ENCODE data around the gene SLC38A2. TPM values are rescaled to one million over a fixed set of nuclear protein-coding genes. Genes with fewer than 3 reads are reported as not detected.
A peak's percentile ranks its signal among the peaks of the same experiment; 100 is the strongest.

The SLC38A2 gene
- polyA plus RNA-seq (2013, experiment 1 of 2) = 438 TPM
- polyA plus RNA-seq (2013, experiment 2 of 2) = 429 TPM

DNA sequence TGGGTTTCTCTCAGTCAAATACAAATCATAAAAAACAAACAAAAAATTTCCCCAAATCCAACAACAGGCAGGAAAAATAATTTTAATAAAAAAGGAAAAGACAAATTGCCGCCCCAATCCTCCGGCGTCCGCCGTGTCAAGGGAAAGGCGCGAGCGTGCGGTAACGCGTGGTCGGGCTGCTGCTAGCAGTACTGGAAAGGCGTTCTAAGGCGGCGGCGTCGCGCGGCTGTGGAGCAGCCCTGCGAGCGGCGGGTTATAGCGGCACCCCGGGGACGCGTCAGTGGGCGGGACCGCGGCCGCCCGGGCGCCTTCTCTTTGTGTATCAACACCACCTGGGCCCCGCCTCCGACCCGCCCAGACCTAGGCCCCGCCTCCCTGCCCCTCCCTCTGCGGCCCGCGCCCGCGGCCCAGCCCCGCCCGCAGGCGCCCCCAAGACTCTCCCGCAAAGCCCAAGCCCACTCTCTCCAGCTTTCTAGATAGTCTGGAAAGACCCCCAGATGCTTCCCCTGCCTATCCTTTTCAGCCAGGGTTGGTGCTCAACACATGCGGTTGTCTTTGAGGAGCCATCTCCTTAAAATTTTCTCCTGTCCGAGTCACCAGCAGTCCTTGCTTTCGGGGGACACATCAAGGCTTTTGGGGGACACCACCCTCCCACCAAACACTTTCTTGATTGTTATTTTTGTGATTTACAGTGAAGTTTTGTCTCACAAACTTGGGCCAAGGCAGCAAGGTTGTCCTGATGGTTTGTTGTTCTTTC, at the start of gene SLC38A2:
TSS of gene SLC38A2 (minus strand) at position 230 of the 757 bp plus-strand sequence. CDS start 1,480 bp downstream, outside the sequence.
- no peak within 1 kb of the TSS for H2AFZ ChIP-seq (ENCODE audit: low read depth, low read length)
- H2BK15ac ChIP-seq (ENCODE audit: low read depth, poor library complexity, severe bottlenecking) = peak within 1 kb of the TSS; percentile 99
- H3K23ac ChIP-seq (ENCODE audit: low read length in 2 of 2) = peak within 1 kb of the TSS; percentile 66 to 86
- peak within 1 kb of the TSS; percentile 92 for H4K8ac ChIP-seq (ENCODE audit: low read length)
- H2AK5ac ChIP-seq (ENCODE audit: low read length, severe bottlenecking) = peak within 1 kb of the TSS; percentile 51
- H3K4me1 ChIP-seq (ENCODE audit: control insufficient read depth, insufficient read depth, low read depth, low read length) = peaks cover 5% of the 10 kb centered on the region
- H3K9ac ChIP-seq (ENCODE audit: low read length) = peak within 1 kb of the TSS; percentile 99
- H3K79me1 ChIP-seq (replicated peaks; ENCODE audit: low read length, poor library complexity, severe bottlenecking) = peaks cover 5% of the 10 kb centered on the region
- H2BK120ac ChIP-seq (ENCODE audit: low read depth, low read length) = peak within 1 kb of the TSS; percentile 92
- H3K9me3 ChIP-seq (ENCODE audit: control insufficient read depth, low read length) = no peaks in the 10 kb centered on the region
- H3K4me3 ChIP-seq (ENCODE audit: insufficient read depth in 1 of 2, low read depth in 1 of 2, low read length in 2 of 2) = peak within 1 kb of the TSS; percentile 98
- peak within 1 kb of the TSS; percentile 96 to 99 for H3K18ac ChIP-seq (ENCODE audit: low read depth in 1 of 2, low read length in 2 of 2)
- H3K14ac ChIP-seq (ENCODE audit: low read length in 2 of 2) = peak within 1 kb of the TSS in 1 of 2 experiments; percentile 93
- H3K27ac ChIP-seq (ENCODE audit: low read length, poor library complexity, severe bottlenecking) = peak within 1 kb of the TSS; percentile 96
- DNase-seq = peak; percentile 94
- H3K36me3 ChIP-seq (ENCODE audit: control insufficient read depth in 1 of 2, insufficient read depth in 2 of 2, low read depth in 1 of 2, low read length in 2 of 2) = peaks cover 4 to 35% of the 10 kb centered on the region in 2 experiments
- H3K27me3 ChIP-seq (ENCODE audit: control insufficient read depth in 1 of 2, insufficient read depth in 1 of 2, low read length in 2 of 2) = no peaks in the 10 kb centered on the region
- H3K4ac ChIP-seq (ENCODE audit: low read depth in 1 of 2, low read length in 2 of 2) = peak within 1 kb of the TSS; percentile 93 to 94
- H2BK12ac ChIP-seq (ENCODE audit: low read length in 2 of 2) = peak within 1 kb of the TSS; percentile 75 to 88
- peak within 1 kb of the TSS; percentile 88 for H3K4me2 ChIP-seq (ENCODE audit: low read length, poor library complexity, severe bottlenecking)
- peak within 1 kb of the TSS; percentile 99 for H2BK5ac ChIP-seq (ENCODE audit: low read depth, low read length, poor library complexity, severe bottlenecking)
- under 1% methylated on average over 46 of the region's 48 CpGs for WGBS
- H4K91ac ChIP-seq (ENCODE audit: low read length) = peak within 1 kb of the TSS; percentile 94

DNA sequence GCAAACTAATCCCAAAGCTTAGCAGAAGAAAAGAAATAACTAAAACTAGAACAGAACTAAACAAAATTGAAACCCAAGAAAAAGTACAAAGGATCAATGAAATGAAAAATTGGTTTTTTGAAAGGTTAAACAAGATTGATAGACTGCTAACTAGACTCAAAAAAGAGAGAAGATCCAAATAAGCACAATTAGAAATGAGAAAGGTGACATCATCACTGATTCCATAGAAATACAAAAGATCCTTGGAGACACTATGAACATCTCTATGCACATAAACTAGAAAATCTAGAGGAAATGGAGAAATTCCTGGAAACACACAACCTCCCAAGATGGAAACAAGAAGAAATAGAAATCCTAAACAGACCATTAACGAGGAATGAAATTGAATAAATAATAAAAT, 47.1 kb upstream of the SLC38A2 start:
- DNase-seq = no peak
- no peak overlapping the region for H2BK120ac ChIP-seq (ENCODE audit: low read depth, low read length)
- H3K14ac ChIP-seq (ENCODE audit: low read length in 2 of 2) = no peak overlapping the region
- H2AFZ ChIP-seq (ENCODE audit: low read depth, low read length) = no peak overlapping the region
- no peak overlapping the region for H3K4ac ChIP-seq (ENCODE audit: low read depth in 1 of 2, low read length in 2 of 2)
- H3K4me1 ChIP-seq (ENCODE audit: control insufficient read depth, insufficient read depth, low read depth, low read length) = no peaks in the 10 kb centered on the region
- H3K79me1 ChIP-seq (replicated peaks; ENCODE audit: low read length, poor library complexity, severe bottlenecking) = peaks cover 3% of the 10 kb centered on the region
- H3K18ac ChIP-seq (ENCODE audit: low read depth in 1 of 2, low read length in 2 of 2) = no peak overlapping the region
- H2BK12ac ChIP-seq (ENCODE audit: low read length in 2 of 2) = no peak overlapping the region
- 92% methylated on average over 1 of the region's 1 CpG for WGBS
- no peaks in the 10 kb centered on the region for H3K36me3 ChIP-seq (ENCODE audit: control insufficient read depth in 1 of 2, insufficient read depth in 2 of 2, low read depth in 1 of 2, low read length in 2 of 2)
- H3K4me2 ChIP-seq (ENCODE audit: low read length, poor library complexity, severe bottlenecking) = no peak overlapping the region
- no peaks in the 10 kb centered on the region for H3K9me3 ChIP-seq (ENCODE audit: control insufficient read depth, low read length)
- no peak overlapping the region for H3K27ac ChIP-seq (ENCODE audit: low read length, poor library complexity, severe bottlenecking)
- no peak overlapping the region for H4K8ac ChIP-seq (ENCODE audit: low read length)
- no peak overlapping the region for H3K23ac ChIP-seq (ENCODE audit: low read length in 2 of 2)
- no peaks in the 10 kb centered on the region for H3K27me3 ChIP-seq (ENCODE audit: control insufficient read depth in 1 of 2, insufficient read depth in 1 of 2, low read length in 2 of 2)
- H2AK5ac ChIP-seq (ENCODE audit: low read length, severe bottlenecking) = no peak overlapping the region
- H2BK5ac ChIP-seq (ENCODE audit: low read depth, low read length, poor library complexity, severe bottlenecking) = no peak overlapping the region
- no peak overlapping the region for H2BK15ac ChIP-seq (ENCODE audit: low read depth, poor library complexity, severe bottlenecking)
- H3K9ac ChIP-seq (ENCODE audit: low read length) = no peak overlapping the region
- no peak overlapping the region for H4K91ac ChIP-seq (ENCODE audit: low read length)
- H3K4me3 ChIP-seq (ENCODE audit: insufficient read depth in 1 of 2, low read depth in 1 of 2, low read length in 2 of 2) = no peak overlapping the region

- no peak overlapping the region for H3K18ac ChIP-seq (ENCODE audit: low read depth in 1 of 2, low read length in 2 of 2)
- DNase-seq = no peak
- no peak overlapping the region for H2BK120ac ChIP-seq (ENCODE audit: low read depth, low read length)
- H3K4me2 ChIP-seq (ENCODE audit: low read length, poor library complexity, severe bottlenecking) = no peak overlapping the region
- H3K27me3 ChIP-seq (ENCODE audit: control insufficient read depth in 1 of 2, insufficient read depth in 1 of 2, low read length in 2 of 2) = no peaks in the 10 kb centered on the region
- H3K14ac ChIP-seq (ENCODE audit: low read length in 2 of 2) = no peak overlapping the region
- H3K9me3 ChIP-seq (ENCODE audit: control insufficient read depth, low read length) = no peaks in the 10 kb centered on the region
- H3K4me3 ChIP-seq (ENCODE audit: insufficient read depth in 1 of 2, low read depth in 1 of 2, low read length in 2 of 2) = no peak overlapping the region
- no peak overlapping the region for H4K8ac ChIP-seq (ENCODE audit: low read length)
- H3K36me3 ChIP-seq (ENCODE audit: control insufficient read depth in 1 of 2, insufficient read depth in 2 of 2, low read depth in 1 of 2, low read length in 2 of 2) = no peaks in the 10 kb centered on the region
- no peak overlapping the region for H2BK15ac ChIP-seq (ENCODE audit: low read depth, poor library complexity, severe bottlenecking)
- no peaks in the 10 kb centered on the region for H3K4me1 ChIP-seq (ENCODE audit: control insufficient read depth, insufficient read depth, low read depth, low read length)
- H4K91ac ChIP-seq (ENCODE audit: low read length) = no peak overlapping the region
- H3K4ac ChIP-seq (ENCODE audit: low read depth in 1 of 2, low read length in 2 of 2) = no peak overlapping the region
- no peak overlapping the region for H3K27ac ChIP-seq (ENCODE audit: low read length, poor library complexity, severe bottlenecking)
- H3K23ac ChIP-seq (ENCODE audit: low read length in 2 of 2) = no peak overlapping the region
- no peak overlapping the region for H2BK12ac ChIP-seq (ENCODE audit: low read length in 2 of 2)
- no peak overlapping the region for H3K9ac ChIP-seq (ENCODE audit: low read length)
- peaks cover 3% of the 10 kb centered on the region for H3K79me1 ChIP-seq (replicated peaks; ENCODE audit: low read length, poor library complexity, severe bottlenecking)
- H2BK5ac ChIP-seq (ENCODE audit: low read depth, low read length, poor library complexity, severe bottlenecking) = no peak overlapping the region
- no peak overlapping the region for H2AK5ac ChIP-seq (ENCODE audit: low read length, severe bottlenecking)
- no peak overlapping the region for H2AFZ ChIP-seq (ENCODE audit: low read depth, low read length)
- WGBS = 94% methylated on average over 3 of the region's 4 CpGs
Observed at GRCh38 chr12:46415552-46415951, 43.0 kb upstream of the SLC38A2 start.

GRCh38 chr12:46414591-46415268, 42.2 kb upstream of the SLC38A2 start:
- Histone ChIP-seq H3K18ac (ENCODE audit: low read depth in 1 of 2, low read length in 2 of 2) (no peak overlapping the region), H3K9ac (ENCODE audit: low read length) (no peak overlapping the region), H2BK15ac (ENCODE audit: low read depth, poor library complexity, severe bottlenecking) (no peak overlapping the region), H2BK12ac (ENCODE audit: low read length in 2 of 2) (no peak overlapping the region), H3K14ac (ENCODE audit: low read length in 2 of 2) (no peak overlapping the region), H2AK5ac (ENCODE audit: low read length, severe bottlenecking) (no peak overlapping the region), H3K27me3 (ENCODE audit: control insufficient read depth in 1 of 2, insufficient read depth in 1 of 2, low read length in 2 of 2) (no peaks in the 10 kb centered on the region), H4K8ac (ENCODE audit: low read length) (no peak overlapping the region), H2BK120ac (ENCODE audit: low read depth, low read length) (no peak overlapping the region), H3K4me2 (ENCODE audit: low read length, poor library complexity, severe bottlenecking) (no peak overlapping the region), H4K91ac (ENCODE audit: low read length) (no peak overlapping the region), H3K4me3 (ENCODE audit: insufficient read depth in 1 of 2, low read depth in 1 of 2, low read length in 2 of 2) (no peak overlapping the region), H3K27ac (ENCODE audit: low read length, poor library complexity, severe bottlenecking) (no peak overlapping the region), H3K9me3 (ENCODE audit: control insufficient read depth, low read length) (no peaks in the 10 kb centered on the region), H3K36me3 (ENCODE audit: control insufficient read depth in 1 of 2, insufficient read depth in 2 of 2, low read depth in 1 of 2, low read length in 2 of 2) (no peaks in the 10 kb centered on the region), H3K23ac (ENCODE audit: low read length in 2 of 2) (no peak overlapping the region), H3K4ac (ENCODE audit: low read depth in 1 of 2, low read length in 2 of 2) (no peak overlapping the region), H3K79me1 (replicated peaks; ENCODE audit: low read length, poor library complexity, severe bottlenecking) (peaks cover 3% of the 10 kb centered on the region), H2BK5ac (ENCODE audit: low read depth, low read length, poor library complexity, severe bottlenecking) (no peak overlapping the region), H3K4me1 (ENCODE audit: control insufficient read depth, insufficient read depth, low read depth, low read length) (no peaks in the 10 kb centered on the region), H2AFZ (ENCODE audit: low read depth, low read length) (no peak overlapping the region)
- WGBS = no CpG with 5 or more reads among the region's 1 CpG
- no peak for DNase-seq
